Liver (tissue), 9 donors: ENCODE results near the gene ALG3. TPM values are rescaled to one million over a fixed set of nuclear protein-coding genes. Genes with fewer than 3 reads are reported as not detected.

Experiments used
- DNase-seq: peaks from one replicate; pipeline ENCODE4 v3.0.0-alpha.2; 2017; ENCODE audit warnings: low spot score
- H3K27ac ChIP-seq, 2 donors: one replicate each; pipeline ENCODE4 v1.7.0; 2013; ENCODE audit warnings: inconsistent platforms in 2 of 2, low read length in 2 of 2, control low read depth in 1 of 2, low read depth in 1 of 2, mild to moderate bottlenecking in 1 of 2
- H3K27me3 ChIP-seq, 4 donors: one replicate each; pipeline versions ENCODE4 v1.6.1 to v1.7.0; 2013; ENCODE audit warnings: low read length in 3 of 4, inconsistent platforms in 1 of 4, mild to moderate bottlenecking in 1 of 4, moderate library complexity in 1 of 4; ENCODE audit not compliant: control insufficient read depth in 4 of 4, insufficient read depth in 4 of 4
- H3K36me3 ChIP-seq, 4 donors: one replicate each; pipeline versions ENCODE4 v1.6.1 to v1.7.0; 2013; ENCODE audit warnings: low read length in 3 of 4, mild to moderate bottlenecking in 3 of 4, low read depth in 1 of 4, moderate library complexity in 1 of 4; ENCODE audit not compliant: control insufficient read depth in 4 of 4, insufficient read depth in 3 of 4
- H3K4me1 ChIP-seq, 4 donors: one replicate each; pipeline versions ENCODE4 v1.6.1 to v1.7.0; 2013; ENCODE audit warnings: low read length in 3 of 4, mild to moderate bottlenecking in 3 of 4, moderate library complexity in 1 of 4; ENCODE audit not compliant: control insufficient read depth in 4 of 4, insufficient read depth in 4 of 4
- H3K4me3 ChIP-seq, 3 donors: one replicate each; pipeline versions ENCODE4 v1.6.1 to v1.7.0; 2013; ENCODE audit warnings: low read length in 3 of 3, control low read depth in 1 of 3, low read depth in 1 of 3, mild to moderate bottlenecking in 1 of 3
- H3K9ac ChIP-seq, 2 donors: one replicate each; pipeline ENCODE4 v1.7.0; 2013; ENCODE audit warnings: low read length in 2 of 2, mild to moderate bottlenecking in 2 of 2, moderate library complexity in 2 of 2, control low read depth in 1 of 2, low read depth in 1 of 2
- H3K9me3 ChIP-seq, 4 donors: one replicate each; pipeline versions ENCODE4 v1.6.1 to v1.7.0; 2013; ENCODE audit warnings: low read length in 3 of 4; ENCODE audit not compliant: control insufficient read depth in 4 of 4
- CTCF ChIP-seq: fragments of 150-350 bp; IDR thresholded peaks from 2 replicates; pipeline ENCODE4 v1.5.1; 2017; ENCODE audit warnings: improper control_type of control experiment, low read depth, low read length; ENCODE audit not compliant: missing input control
- EGR1 ChIP-seq, 2 donors: IDR thresholded peaks; 2 replicates each; pipeline ENCODE4 v1.6.1; 2016 to 2018; ENCODE audit warnings: antibody characterized with exemption in 2 of 2, low read depth in 2 of 2
- FOXA1 ChIP-seq: IDR thresholded peaks from 2 replicates; pipeline ENCODE4 v1.6.1; 2016; ENCODE audit warnings: antibody characterized with exemption
- FOXA2 ChIP-seq: IDR thresholded peaks from 2 replicates; pipeline ENCODE4 v1.6.1; 2016; ENCODE audit warnings: antibody characterized with exemption
- GABPA ChIP-seq, 2 donors: IDR thresholded peaks in 1 of 2; conservative IDR thresholded peaks in 1 of 2; 2 replicates each; pipeline ENCODE4 v1.6.1; 2016; ENCODE audit warnings: antibody characterized with exemption in 2 of 2, mild to moderate bottlenecking in 1 of 2, moderate library complexity in 1 of 2
- HNF4A ChIP-seq, 2 donors: conservative IDR thresholded peaks; 2 replicates each; pipeline ENCODE4 v1.6.1; 2016; ENCODE audit warnings: antibody characterized with exemption in 2 of 2, mild to moderate bottlenecking in 2 of 2
- HNF4G ChIP-seq: IDR thresholded peaks from 2 replicates; pipeline ENCODE4 v1.6.1; 2016; ENCODE audit warnings: antibody characterized with exemption
- JUND ChIP-seq, 2 donors: IDR thresholded peaks; 2 replicates each; pipeline ENCODE4 v1.6.1; 2016; ENCODE audit warnings: antibody characterized with exemption in 2 of 2
- NR2F2 ChIP-seq: IDR thresholded peaks from 2 replicates; pipeline ENCODE4 v1.6.1; 2016; ENCODE audit warnings: antibody characterized with exemption
- RAD21 ChIP-seq, 2 donors: IDR thresholded peaks; 2 replicates each; pipeline ENCODE4 v1.6.1; 2016; ENCODE audit warnings: antibody characterized with exemption in 2 of 2, mild to moderate bottlenecking in 2 of 2
- REST ChIP-seq: IDR thresholded peaks from 2 replicates; pipeline ENCODE4 v1.6.1; 2016; ENCODE audit warnings: antibody characterized with exemption, mild to moderate bottlenecking
- RXRA ChIP-seq, 2 donors: IDR thresholded peaks; 2 replicates each; pipeline ENCODE4 v1.6.1; 2017 to 2018; ENCODE audit warnings: antibody characterized with exemption in 2 of 2, mild to moderate bottlenecking in 1 of 2
- SP1 ChIP-seq: IDR thresholded peaks from 2 replicates; pipeline ENCODE4 v1.6.1; 2018; ENCODE audit warnings: antibody characterized with exemption, mild to moderate bottlenecking
- TAF1 ChIP-seq: conservative IDR thresholded peaks from 2 replicates; pipeline ENCODE4 v1.6.1; 2016; ENCODE audit warnings: antibody characterized with exemption, mild to moderate bottlenecking
- YY1 ChIP-seq: IDR thresholded peaks from 2 replicates; pipeline ENCODE4 v1.6.1; 2016; ENCODE audit warnings: antibody characterized with exemption, mild to moderate bottlenecking
- ZBTB33 ChIP-seq: IDR thresholded peaks from 2 replicates; pipeline ENCODE4 v1.6.1; 2016; ENCODE audit warnings: antibody characterized with exemption
- WGBS: extraction: QIAGEN DNeasy Blood & Tissue Kit; methylation state at CpG from one replicate; pipeline ENCODE4 v1.1.7; 2013; 5-methylcytosine and 5-hydroxymethylcytosine counted together
- polyA plus RNA-seq, 2 donors: library from polyadenylated mRNA; stranded (reverse) in 1 of 2; unstranded in 1 of 2; fragments of 200-250 nt in 1 of 2; fragments of >200 nt in 1 of 2; fragmentation: Nextera tagmentation in 1 of 2; extraction: Ambion mirVana in 1 of 2; gene quantifications; one replicate each; pipeline versions ENCODE4 v1.2.1 to v1.2.3, GENCODE V29; 2013 to 2015
- total RNA-seq, 2 donors: library from RNA; depleted of rRNA; stranded (reverse); fragments of >200 nt; gene quantifications; one replicate each; pipeline ENCODE4 v1.2.3, GENCODE V29; 2014
- donor health status: healthy.
- donor health status: healthy.
- donor health status: healthy.
- donor health status: healthy.
- donor health status: healthy.

The ALG3 gene
- total and polyA plus RNA-seq, 4 donors: 27.7 to 78.6 (median 64.5) TPM

- no peak for DNase-seq
- H3K9ac ChIP-seq: no peak overlapping the region
- no peaks in the 10 kb centered on the region for H3K36me3 ChIP-seq
- H3K9me3 ChIP-seq: no peaks in the 10 kb centered on the region
- no peaks in the 10 kb centered on the region for H3K27me3 ChIP-seq
- no peaks in the 10 kb centered on the region for H3K4me1 ChIP-seq
- TF ChIP-seq FOXA1 (no peak), EGR1 (IDR thresholded peaks at IDR 0.05; ENCODE audit: low read depth in 2 of 2) (no peak), RAD21 (IDR thresholded peaks at IDR 0.05) (no peak), ZBTB33 (no peak), RXRA (IDR thresholded peaks at IDR 0.05) (no peak), NR2F2 (no peak), SP1 (no peak), JUND (IDR thresholded peaks at IDR 0.05) (no peak), HNF4A (conservative IDR thresholded peaks at IDR 0.05) (no peak), YY1 (no peak), REST (no peak)
- WGBS: 72% methylated on average over 3 of the region's 3 CpGs
- H3K4me3 ChIP-seq: no peak overlapping the region
- no peak overlapping the region for H3K27ac ChIP-seq
These were observed 26.2 kb downstream of the ALG3 start for GRCh38 chr3:184222521-184222920.

- no peaks in the 10 kb centered on the region for H3K27me3 ChIP-seq
- H3K4me3 ChIP-seq: no peak overlapping the region
- H3K4me1 ChIP-seq: no peaks in the 10 kb centered on the region
- no peak overlapping the region for H3K9ac ChIP-seq
- no peaks in the 10 kb centered on the region for H3K36me3 ChIP-seq
- no peaks in the 10 kb centered on the region for H3K9me3 ChIP-seq
- TF ChIP-seq CTCF: no peak
- TF ChIP-seq TAF1: no peak
- no peak for TF ChIP-seq REST
- no peak for TF ChIP-seq JUND (IDR thresholded peaks at IDR 0.05)
- TF ChIP-seq GABPA (IDR thresholded peaks at IDR 0.05 in 1 of 2, conservative IDR thresholded peaks at IDR 0.05 in 1 of 2): no peak
- no peak for TF ChIP-seq FOXA2
- no peak for TF ChIP-seq RXRA (IDR thresholded peaks at IDR 0.05)
- TF ChIP-seq EGR1 (IDR thresholded peaks at IDR 0.05; ENCODE audit: low read depth in 2 of 2): no peak
- no peak for TF ChIP-seq HNF4G
- no peak overlapping the region for H3K27ac ChIP-seq
- 58% methylated on average over 4 of the region's 4 CpGs for WGBS
- no peak for DNase-seq
These were observed 29.9 kb downstream of the ALG3 start for GRCh38 chr3:184218814-184219213.
